Measurements from ENCODE around the gene FOXD1.

DNA sequence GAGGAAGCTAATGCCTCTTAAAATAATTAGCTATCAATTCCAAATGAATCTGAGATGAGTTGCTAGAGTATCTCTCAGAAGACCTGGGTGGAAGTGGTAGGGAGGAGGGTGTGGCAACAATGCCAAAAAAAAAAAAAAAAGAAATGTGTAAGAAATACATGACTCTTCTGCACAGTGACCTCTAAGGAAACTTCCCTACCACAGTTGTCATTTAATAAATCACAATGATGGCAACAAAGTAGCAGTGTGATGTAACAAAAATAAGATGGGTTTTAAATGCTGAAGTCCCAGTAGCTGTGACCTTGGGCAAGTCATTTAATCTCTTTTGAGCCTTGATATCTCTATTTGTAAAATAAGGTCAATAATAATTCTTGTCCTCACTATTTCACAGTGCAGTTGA lies 7.2 kb downstream of the FOXD1 start:
- TF ChIP-seq, protein P1, sequence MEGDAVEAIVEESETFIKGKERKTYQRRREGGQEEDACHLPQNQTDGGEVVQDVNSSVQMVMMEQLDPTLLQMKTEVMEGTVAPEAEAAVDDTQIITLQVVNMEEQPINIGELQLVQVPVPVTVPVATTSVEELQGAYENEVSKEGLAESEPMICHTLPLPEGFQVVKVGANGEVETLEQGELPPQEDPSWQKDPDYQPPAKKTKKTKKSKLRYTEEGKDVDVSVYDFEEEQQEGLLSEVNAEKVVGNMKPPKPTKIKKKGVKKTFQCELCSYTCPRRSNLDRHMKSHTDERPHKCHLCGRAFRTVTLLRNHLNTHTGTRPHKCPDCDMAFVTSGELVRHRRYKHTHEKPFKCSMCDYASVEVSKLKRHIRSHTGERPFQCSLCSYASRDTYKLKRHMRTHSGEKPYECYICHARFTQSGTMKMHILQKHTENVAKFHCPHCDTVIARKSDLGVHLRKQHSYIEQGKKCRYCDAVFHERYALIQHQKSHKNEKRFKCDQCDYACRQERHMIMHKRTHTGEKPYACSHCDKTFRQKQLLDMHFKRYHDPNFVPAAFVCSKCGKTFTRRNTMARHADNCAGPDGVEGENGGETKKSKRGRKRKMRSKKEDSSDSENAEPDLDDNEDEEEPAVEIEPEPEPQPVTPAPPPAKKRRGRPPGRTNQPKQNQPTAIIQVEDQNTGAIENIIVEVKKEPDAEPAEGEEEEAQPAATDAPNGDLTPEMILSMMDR (IDR thresholded peaks at IDR 0.05; ENCODE audit: poor library complexity), result no peak
- TF ChIP-seq EZH2 (IDR thresholded peaks at IDR 0.05; ENCODE audit: borderline replicate concordance), result no peak
- TF ChIP-seq EZH2phosphoT487 (IDR thresholded peaks at IDR 0.05; ENCODE audit: low read depth, severe bottlenecking, unreplicated experiment), result no peak

Measured in hepatocyte (in vitro differentiated cells).